Iris pigment epithelial cell (primary cell): Measurements from ENCODE around the gene LARP4B.

ENCODE experiments used
- DNase-seq: peaks from one replicate; pipeline ENCODE4 v3.0.0-alpha.2; 2011; ENCODE audit warnings: low read depth

Gene LARP4B

GRCh38 chr10:924524-924859 lies 7.0 kb downstream of the LARP4B start:
- DNase-seq, result no peak

GRCh38 chr10:923844-924523 lies 7.5 kb downstream of the LARP4B start:
- DNase-seq, result no peak

- DNase-seq, result peak; percentile 82
Measured at GRCh38 chr10:921471-922414, 9.8 kb downstream of the LARP4B start.

- DNase-seq, result no peak
Measured at GRCh38 chr10:920450-920849, 11.1 kb downstream of the LARP4B start.

GRCh38 chr10:919481-919880 lies 12.0 kb downstream of the LARP4B start:
- DNase-seq, result no peak

GRCh38 chr10:917999-918398 lies 13.5 kb downstream of the LARP4B start:
- DNase-seq, result no peak

- DNase-seq, result no peak
Measured at GRCh38 chr10:917416-917720, 14.1 kb downstream of the LARP4B start.

- DNase-seq, result no peak
Measured at GRCh38 chr10:916716-917415, 14.6 kb downstream of the LARP4B start.

GRCh38 chr10:909831-910230 lies 21.7 kb downstream of the LARP4B start:
- peak; percentile 75 for DNase-seq

- no peak for DNase-seq
Measured at GRCh38 chr10:905972-906371, 25.5 kb downstream of the LARP4B start.

- DNase-seq, result peak; percentile 12
Measured at GRCh38 chr10:905503-905902, 26.0 kb downstream of the LARP4B start.

- no peak for DNase-seq
Measured at GRCh38 chr10:904403-904802, 27.1 kb downstream of the LARP4B start.

GRCh38 chr10:898141-898540 lies 33.4 kb downstream of the LARP4B start:
- DNase-seq, result no peak

- no peak for DNase-seq
Measured at GRCh38 chr10:896982-897381, 34.5 kb downstream of the LARP4B start.

GRCh38 chr10:895324-895723 lies 36.2 kb downstream of the LARP4B start:
- no peak for DNase-seq

GRCh38 chr10:878895-879294 lies 52.6 kb downstream of the LARP4B start:
- no peak for DNase-seq

GRCh38 chr10:878333-878759 lies 53.2 kb downstream of the LARP4B start:
- peak; percentile 65 for DNase-seq

GRCh38 chr10:876438-876837 lies 55.1 kb downstream of the LARP4B start:
- DNase-seq, result no peak

GRCh38 chr10:873020-873419 lies 58.5 kb downstream of the LARP4B start:
- no peak for DNase-seq

- DNase-seq, result no peak
Measured at GRCh38 chr10:871951-872403, 59.5 kb downstream of the LARP4B start.

- no peak for DNase-seq
Measured at GRCh38 chr10:870564-871166, 60.8 kb downstream of the LARP4B start.

GRCh38 chr10:869171-869570 lies 62.3 kb downstream of the LARP4B start:
- no peak for DNase-seq
